ENCODE data around the gene PDLIM1.

DNA sequence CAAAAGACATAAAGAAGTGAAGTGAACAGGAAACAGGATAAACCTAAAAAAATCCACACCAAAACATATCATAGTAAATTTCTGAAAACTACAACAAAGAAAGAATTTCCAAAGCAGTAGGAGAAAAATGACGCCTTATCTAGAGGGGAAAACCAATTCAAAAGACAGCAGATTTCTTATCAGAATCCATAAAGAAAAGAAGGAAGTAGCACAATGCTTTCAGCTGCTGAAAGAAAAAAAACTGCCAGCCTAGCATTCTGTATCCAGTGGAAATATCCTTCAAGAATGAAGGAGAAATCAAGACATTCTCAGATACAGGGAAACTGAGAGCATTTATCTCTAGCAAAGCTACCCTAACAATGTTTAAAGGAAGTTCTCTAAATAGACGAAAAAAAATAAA, 37.8 kb downstream of the PDLIM1 start:
- TF ChIP-seq POLR2AphosphoS5 (IDR thresholded peaks at IDR 0.05; ENCODE audit: borderline replicate concordance, low read depth, low read length) = no peak
- no peak for TF ChIP-seq EZH2 (IDR thresholded peaks at IDR 0.05)
- no peak for TF ChIP-seq FOXP2 (optimal IDR thresholded peaks at IDR 0.05; ENCODE audit: control extremely low read depth, extremely low read length, insufficient read depth)
